Measurements from ENCODE around the gene IRX5. TPM values are rescaled to one million over a fixed set of nuclear protein-coding genes. Genes with fewer than 3 reads are reported as not detected.

IRX5 gene
- total and polyA plus RNA-seq, 2 of the 8 experiments (the other 6 are each of a cell fraction or from before 2014, with no cell fraction given), result 0.48 to 0.56 TPM

- no peak for TF ChIP-seq USF2 (IDR thresholded peaks at IDR 0.05; ENCODE audit: low read length)
These were observed 9.3 kb upstream of the IRX5 start (continued) for GRCh38 chr16:54921206-54921824.

Data from H1 (cell line).